OCI-LY1 (cell line): Measurements from ENCODE around the gene LRRC14B.
A peak's percentile ranks its signal among the peaks of the same experiment; 100 is the strongest.

Experiments used
- H2AFZ ChIP-seq: fragments of 200-600 bp; sonication (generic), shearing (Covaris generic); 2 replicates; pipeline ENCODE4 v1.6.0; 2014; ENCODE audit warnings: antibody characterized with exemption, mild to moderate bottlenecking, low read length
- H3F3A ChIP-seq: fragments of 200-600 bp; sonication (generic), shearing (Covaris generic); 2 replicates; pipeline ENCODE4 v1.6.0; 2014; ENCODE audit warnings: mild to moderate bottlenecking, antibody characterized with exemption, low read length, moderate library complexity; ENCODE audit not compliant: insufficient read depth
- H3K27ac ChIP-seq: fragments of 200-600 bp; sonication (generic); 2 replicates; pipeline ENCODE4 v1.5.1; 2014; ENCODE audit warnings: low read length, mixed run types, mild to moderate bottlenecking, low read depth; ENCODE audit not compliant: poor library complexity, severe bottlenecking
- H3K27me3 ChIP-seq: fragments of 200-600 bp; sonication (generic); 2 replicates; pipeline ENCODE4 v1.6.0; 2014; ENCODE audit warnings: antibody characterized with exemption, mild to moderate bottlenecking, low read length, moderate library complexity; ENCODE audit not compliant: insufficient read depth
- H3K36me3 ChIP-seq: fragments of 200-600 bp; sonication (generic); 2 replicates; pipeline ENCODE4 v1.6.1; 2014; ENCODE audit warnings: mild to moderate bottlenecking, antibody characterized with exemption, low read length, moderate library complexity, mixed read lengths; ENCODE audit not compliant: insufficient read depth
- H3K4me1 ChIP-seq: fragments of 200-600 bp; sonication (generic); 2 replicates; pipeline ENCODE4 v1.5.1; 2014; ENCODE audit warnings: mild to moderate bottlenecking, low read length, moderate library complexity; ENCODE audit not compliant: insufficient read depth, severe bottlenecking
- H3K4me2 ChIP-seq: fragments of 200-600 bp; sonication (generic), shearing (Covaris generic); 2 replicates; pipeline ENCODE4 v1.6.1; 2014; ENCODE audit warnings: low read length
- H3K4me3 ChIP-seq: fragments of 200-600 bp; sonication (generic); 2 replicates; pipeline ENCODE4 v1.5.1; 2014; ENCODE audit warnings: low read length, low read depth, mild to moderate bottlenecking, mixed read lengths; ENCODE audit not compliant: poor library complexity, severe bottlenecking
- H3K79me2 ChIP-seq: fragments of 200-600 bp; shearing (Covaris generic); 2 replicates; pipeline ENCODE4 v1.6.1; 2016; ENCODE audit warnings: mixed run types, low read length, mixed read lengths; ENCODE audit not compliant: insufficient read depth
- H3K9ac ChIP-seq: fragments of 200-600 bp; sonication (generic), shearing (Covaris generic); 2 replicates; pipeline ENCODE4 v1.6.1; 2014; ENCODE audit warnings: mild to moderate bottlenecking, low read length, mixed read lengths
- H3K9me2 ChIP-seq: fragments of 200-600 bp; sonication (generic), shearing (Covaris generic); 2 replicates; pipeline ENCODE4 v1.6.1; 2014; ENCODE audit warnings: low read depth, mild to moderate bottlenecking, low read length, mixed read lengths
- H3K9me3 ChIP-seq: fragments of 200-600 bp; shearing (Covaris generic); 2 replicates; pipeline ENCODE4 v1.6.1; 2014; ENCODE audit warnings: low read length, mixed read lengths
- H4K20me1 ChIP-seq: fragments of 200-600 bp; sonication (generic), shearing (Covaris generic); 2 replicates; pipeline ENCODE4 v1.6.0; 2016; ENCODE audit warnings: mild to moderate bottlenecking, low read length; ENCODE audit not compliant: insufficient read depth
- EZH2 ChIP-seq: fragments of 200-600 bp; sonication (generic), shearing (Covaris generic); IDR thresholded peaks from 2 replicates; pipeline ENCODE4 v1.8.0; 2017; ENCODE audit warnings: borderline replicate concordance, mixed run types, mild to moderate bottlenecking, antibody characterized with exemption, low read length, moderate library complexity, mixed read lengths
- TF ChIP-seq, protein P1 (sequence below): fragments of 200-600 bp; sonication (generic), shearing (Covaris generic); IDR thresholded peaks from 2 replicates; pipeline ENCODE4 v1.5.1; 2017; ENCODE audit warnings: mild to moderate bottlenecking, antibody characterized with exemption, low read length, moderate library complexity, mixed read lengths

The LRRC14B gene

DNA sequence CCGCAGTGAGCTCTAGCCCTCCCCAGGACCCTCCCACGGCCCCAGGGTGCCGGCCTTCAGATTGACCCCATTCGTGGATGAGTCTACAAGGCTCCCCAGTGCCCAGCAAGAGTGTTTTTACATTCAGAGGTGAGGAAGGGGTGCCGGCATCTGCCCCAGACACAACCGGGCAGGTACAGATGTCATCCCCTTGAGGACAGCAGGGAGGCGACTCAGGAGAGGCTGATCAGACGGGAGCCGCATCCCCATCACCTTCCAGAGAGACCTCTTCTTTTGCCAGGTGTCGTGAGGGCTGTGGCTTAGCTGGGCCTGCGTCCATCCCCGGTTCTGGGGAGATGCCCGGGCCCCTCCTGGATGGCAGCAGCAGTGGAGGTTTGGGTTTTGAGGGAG is 4.3 kb upstream of the LRRC14B start:
- no peaks in the 10 kb centered on the region for H3K36me3 ChIP-seq
- no peak overlapping the region for H3K27ac ChIP-seq
- H3K9me2 ChIP-seq: no peaks in the 10 kb centered on the region
- no peaks in the 10 kb centered on the region for H3K9me3 ChIP-seq
- no peak overlapping the region for H2AFZ ChIP-seq
- H3K4me1 ChIP-seq: peaks cover 39% of the 10 kb centered on the region
- H4K20me1 ChIP-seq: no peaks in the 10 kb centered on the region
- H3K79me2 ChIP-seq: no peaks in the 10 kb centered on the region
- no peaks in the 10 kb centered on the region; the same call in 1 of the 2 replicates for H3K27me3 ChIP-seq
- no peak for TF ChIP-seq EZH2
- TF ChIP-seq, protein P1, sequence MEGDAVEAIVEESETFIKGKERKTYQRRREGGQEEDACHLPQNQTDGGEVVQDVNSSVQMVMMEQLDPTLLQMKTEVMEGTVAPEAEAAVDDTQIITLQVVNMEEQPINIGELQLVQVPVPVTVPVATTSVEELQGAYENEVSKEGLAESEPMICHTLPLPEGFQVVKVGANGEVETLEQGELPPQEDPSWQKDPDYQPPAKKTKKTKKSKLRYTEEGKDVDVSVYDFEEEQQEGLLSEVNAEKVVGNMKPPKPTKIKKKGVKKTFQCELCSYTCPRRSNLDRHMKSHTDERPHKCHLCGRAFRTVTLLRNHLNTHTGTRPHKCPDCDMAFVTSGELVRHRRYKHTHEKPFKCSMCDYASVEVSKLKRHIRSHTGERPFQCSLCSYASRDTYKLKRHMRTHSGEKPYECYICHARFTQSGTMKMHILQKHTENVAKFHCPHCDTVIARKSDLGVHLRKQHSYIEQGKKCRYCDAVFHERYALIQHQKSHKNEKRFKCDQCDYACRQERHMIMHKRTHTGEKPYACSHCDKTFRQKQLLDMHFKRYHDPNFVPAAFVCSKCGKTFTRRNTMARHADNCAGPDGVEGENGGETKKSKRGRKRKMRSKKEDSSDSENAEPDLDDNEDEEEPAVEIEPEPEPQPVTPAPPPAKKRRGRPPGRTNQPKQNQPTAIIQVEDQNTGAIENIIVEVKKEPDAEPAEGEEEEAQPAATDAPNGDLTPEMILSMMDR: no peak
- H3K4me2 ChIP-seq: no peak overlapping the region
- no peak overlapping the region for H3K4me3 ChIP-seq
- no peaks in the 10 kb centered on the region for H3F3A ChIP-seq
- no peak overlapping the region for H3K9ac ChIP-seq

DNA sequence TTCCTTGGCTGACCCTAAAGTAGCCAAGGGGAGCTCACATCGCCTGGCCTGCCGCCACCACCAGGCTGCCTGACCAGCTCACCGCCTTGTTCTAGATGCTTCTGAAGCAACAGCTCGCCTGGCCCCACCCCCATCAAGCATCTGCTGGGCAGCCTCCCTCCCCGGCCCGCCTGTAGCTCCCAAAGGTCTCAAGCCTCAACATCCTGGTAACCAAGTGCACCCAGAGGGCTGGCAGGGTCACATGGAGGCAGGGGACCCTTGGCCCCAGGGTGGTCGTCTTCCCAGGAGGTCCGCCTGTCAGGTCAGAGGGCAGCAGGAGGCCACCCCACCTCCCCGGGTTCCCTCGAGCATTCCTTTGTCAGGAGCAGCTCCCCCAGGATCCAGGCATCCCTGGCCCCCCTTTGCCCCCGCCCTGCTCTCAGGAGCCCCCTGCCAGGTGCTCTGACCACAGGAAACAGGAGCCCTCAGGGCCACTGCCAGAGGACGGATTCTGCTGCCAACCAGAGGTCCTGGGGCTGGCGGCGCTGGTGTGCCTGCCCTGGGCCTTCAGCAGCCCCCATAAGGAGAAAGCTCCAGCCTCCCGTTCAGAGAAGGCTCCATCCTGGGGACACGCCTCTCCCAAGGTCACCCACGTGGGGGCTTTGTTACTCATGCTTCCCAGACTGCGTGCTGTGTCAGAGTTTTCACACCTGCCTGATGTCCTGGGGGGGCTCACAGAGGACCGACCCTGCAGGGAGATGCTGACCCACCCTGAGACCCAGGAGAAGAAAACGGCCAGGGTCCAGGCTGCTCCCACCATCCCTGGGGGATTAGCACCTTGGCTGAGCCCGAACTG is 3.5 kb upstream of the LRRC14B start:
- H3K79me2 ChIP-seq: no peaks in the 10 kb centered on the region
- H3K9me2 ChIP-seq: no peaks in the 10 kb centered on the region
- H3K4me3 ChIP-seq: no peak overlapping the region
- H3K4me1 ChIP-seq: peaks cover 45% of the 10 kb centered on the region
- H3K36me3 ChIP-seq: no peaks in the 10 kb centered on the region
- no peaks in the 10 kb centered on the region; the same call in 1 of the 2 replicates for H3K27me3 ChIP-seq
- no peak overlapping the region for H2AFZ ChIP-seq
- no peaks in the 10 kb centered on the region for H3F3A ChIP-seq
- H3K9ac ChIP-seq: no peak overlapping the region
- TF ChIP-seq EZH2: no peak
- TF ChIP-seq, protein P1: no peak
- peak overlapping the region; percentile 44 for H3K4me2 ChIP-seq
- H3K9me3 ChIP-seq: no peaks in the 10 kb centered on the region
- H4K20me1 ChIP-seq: no peaks in the 10 kb centered on the region
- H3K27ac ChIP-seq: no peak overlapping the region

DNA sequence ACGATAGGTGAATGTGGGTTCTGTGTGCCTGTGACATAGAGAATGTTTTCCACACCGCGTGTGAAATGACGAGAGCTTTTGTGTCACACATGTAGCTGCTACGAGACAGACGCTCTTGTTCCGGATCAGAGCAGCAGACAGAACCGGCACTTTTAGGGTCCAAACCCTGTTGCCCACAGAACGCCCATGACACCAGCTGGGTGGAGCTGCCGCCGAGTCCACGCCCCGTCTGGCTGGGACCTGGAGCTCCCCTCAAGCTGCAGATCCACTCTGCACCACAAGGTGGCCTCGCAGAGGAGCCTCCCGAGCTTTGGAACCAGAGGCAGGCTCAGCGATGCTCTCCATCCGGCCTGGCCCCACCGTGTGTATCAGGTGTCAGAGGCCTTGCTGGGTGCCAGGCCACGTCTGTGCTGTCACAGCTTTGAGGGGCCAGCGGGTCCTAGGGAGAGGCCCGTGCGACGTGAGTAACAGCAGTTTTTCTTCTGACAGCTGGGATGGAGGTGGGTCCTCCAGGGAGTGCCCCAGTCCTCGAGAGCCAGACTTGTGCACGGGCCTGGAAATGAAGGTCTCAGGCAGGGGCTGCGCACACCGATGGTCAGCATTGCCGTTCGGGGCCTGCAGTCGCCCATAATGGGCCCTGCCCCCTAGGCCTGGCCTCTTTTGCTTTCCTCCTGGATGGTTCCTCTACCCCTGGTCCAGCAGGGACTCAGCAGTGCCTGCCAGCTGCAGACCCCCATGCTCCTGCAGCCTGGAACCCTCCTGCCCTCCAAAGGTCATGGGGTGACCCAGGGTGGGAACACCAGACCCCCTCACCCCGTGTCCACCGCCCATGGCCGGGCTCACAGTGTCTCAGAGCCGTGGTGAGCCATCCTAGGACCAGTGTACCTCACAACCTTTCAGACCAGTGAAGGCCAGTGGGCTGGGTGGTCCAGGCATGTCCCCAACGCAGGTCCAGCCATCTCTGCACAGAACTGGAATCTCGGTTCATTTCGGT is 2.5 kb upstream of the LRRC14B start:
- Histone ChIP-seq H3K27me3 (no peaks in the 10 kb centered on the region), H3K9ac (no peak overlapping the region; the same call in 1 of the 2 replicates), H4K20me1 (no peaks in the 10 kb centered on the region), H3K4me2 (peak overlapping the region; percentile 44), H3K9me2 (no peaks in the 10 kb centered on the region), H3K4me3 (no peak overlapping the region), H3F3A (no peaks in the 10 kb centered on the region), H3K4me1 (peaks cover 45% of the 10 kb centered on the region), H3K36me3 (no peaks in the 10 kb centered on the region), H3K79me2 (no peaks in the 10 kb centered on the region), H2AFZ (no peak overlapping the region), H3K9me3 (no peaks in the 10 kb centered on the region), H3K27ac (peak overlapping the region; percentile 79)
- TF ChIP-seq EZH2: no peak
- TF ChIP-seq, protein P1: peak; percentile 85
